ENCODE data around the gene HCRTR1.

GRCh38 chr1:31625561-31626222, 8.2 kb downstream of the HCRTR1 start:
- TF ChIP-seq CTCF (IDR thresholded peaks at IDR 0.05), result no peak
- TF ChIP-seq POLR2A (IDR thresholded peaks at IDR 0.05), result no peak

Data from body of pancreas (tissue), 4 donors.